NB4 (cell line): ENCODE data around the gene GTF2F2.

Experiments used
- POLR2A ChIP-seq: IDR thresholded peaks from 2 replicates; pipeline ENCODE4 v1.6.1; 2011; ENCODE audit warnings: mild to moderate bottlenecking; ENCODE audit not compliant: insufficient read length; ENCODE audit errors: extremely low read depth
- TF ChIP-seq, protein P1 (sequence below): IDR thresholded peaks from one replicate; pipeline ENCODE4 v1.5.1; 2012; ENCODE audit warnings: low read depth, low read length
- TF ChIP-seq, protein P2 (sequence below): IDR thresholded peaks from 2 replicates; pipeline ENCODE4 v1.6.1; 2011; ENCODE audit warnings: low read depth, low read length

DNA sequence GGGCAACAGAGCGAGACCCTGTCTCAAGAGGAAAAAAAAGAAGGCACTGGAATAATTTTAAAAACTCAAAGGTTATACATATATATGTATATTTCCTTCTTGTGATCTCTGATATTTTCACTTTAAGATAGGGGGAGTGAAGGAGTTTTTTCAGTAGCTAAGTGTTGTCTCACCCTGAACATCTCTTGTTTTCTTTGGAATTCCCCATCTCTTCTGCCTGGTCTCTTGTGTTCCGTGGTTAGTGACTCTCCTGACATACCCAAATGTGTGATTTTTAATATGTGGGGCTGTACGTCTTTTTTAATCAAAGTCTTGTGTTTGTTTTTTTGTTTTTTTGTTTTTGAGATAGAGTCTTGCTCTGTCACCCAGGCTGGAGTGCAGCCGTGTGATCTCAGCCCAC, 95.9 kb downstream of the GTF2F2 start:
- TF ChIP-seq POLR2A, result no peak
- TF ChIP-seq, protein P1, sequence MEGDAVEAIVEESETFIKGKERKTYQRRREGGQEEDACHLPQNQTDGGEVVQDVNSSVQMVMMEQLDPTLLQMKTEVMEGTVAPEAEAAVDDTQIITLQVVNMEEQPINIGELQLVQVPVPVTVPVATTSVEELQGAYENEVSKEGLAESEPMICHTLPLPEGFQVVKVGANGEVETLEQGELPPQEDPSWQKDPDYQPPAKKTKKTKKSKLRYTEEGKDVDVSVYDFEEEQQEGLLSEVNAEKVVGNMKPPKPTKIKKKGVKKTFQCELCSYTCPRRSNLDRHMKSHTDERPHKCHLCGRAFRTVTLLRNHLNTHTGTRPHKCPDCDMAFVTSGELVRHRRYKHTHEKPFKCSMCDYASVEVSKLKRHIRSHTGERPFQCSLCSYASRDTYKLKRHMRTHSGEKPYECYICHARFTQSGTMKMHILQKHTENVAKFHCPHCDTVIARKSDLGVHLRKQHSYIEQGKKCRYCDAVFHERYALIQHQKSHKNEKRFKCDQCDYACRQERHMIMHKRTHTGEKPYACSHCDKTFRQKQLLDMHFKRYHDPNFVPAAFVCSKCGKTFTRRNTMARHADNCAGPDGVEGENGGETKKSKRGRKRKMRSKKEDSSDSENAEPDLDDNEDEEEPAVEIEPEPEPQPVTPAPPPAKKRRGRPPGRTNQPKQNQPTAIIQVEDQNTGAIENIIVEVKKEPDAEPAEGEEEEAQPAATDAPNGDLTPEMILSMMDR, result no peak
- TF ChIP-seq, protein P2, sequence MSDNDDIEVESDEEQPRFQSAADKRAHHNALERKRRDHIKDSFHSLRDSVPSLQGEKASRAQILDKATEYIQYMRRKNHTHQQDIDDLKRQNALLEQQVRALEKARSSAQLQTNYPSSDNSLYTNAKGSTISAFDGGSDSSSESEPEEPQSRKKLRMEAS, result no peak
